COLO829 (cell line): ENCODE results near the gene ERC1.

Source experiments
- DNase-seq: peaks from one replicate; pipeline ENCODE4 v3.0.0; 2012; ENCODE audit warnings: low spot score

Gene ERC1

DNA sequence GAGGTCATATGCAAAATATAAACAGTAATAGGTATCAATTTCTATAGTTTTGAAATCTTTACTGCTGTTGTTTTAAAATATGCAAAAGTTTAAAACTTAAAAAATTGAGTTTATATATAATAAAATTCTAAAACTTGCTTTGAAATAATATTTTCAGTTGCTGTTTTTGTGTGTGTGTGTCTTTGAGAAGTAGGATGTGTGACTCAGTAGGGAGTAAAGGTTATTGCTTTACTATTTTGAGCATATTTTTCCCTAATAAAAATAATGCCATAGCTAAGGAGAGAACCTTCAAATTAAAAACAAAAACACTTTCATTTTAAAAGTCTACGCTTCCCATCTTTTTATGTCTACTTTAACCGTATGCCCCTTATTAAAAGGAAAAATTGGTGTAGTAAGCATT, 365.3 kb downstream of the ERC1 start:
- DNase-seq: no peak

DNA sequence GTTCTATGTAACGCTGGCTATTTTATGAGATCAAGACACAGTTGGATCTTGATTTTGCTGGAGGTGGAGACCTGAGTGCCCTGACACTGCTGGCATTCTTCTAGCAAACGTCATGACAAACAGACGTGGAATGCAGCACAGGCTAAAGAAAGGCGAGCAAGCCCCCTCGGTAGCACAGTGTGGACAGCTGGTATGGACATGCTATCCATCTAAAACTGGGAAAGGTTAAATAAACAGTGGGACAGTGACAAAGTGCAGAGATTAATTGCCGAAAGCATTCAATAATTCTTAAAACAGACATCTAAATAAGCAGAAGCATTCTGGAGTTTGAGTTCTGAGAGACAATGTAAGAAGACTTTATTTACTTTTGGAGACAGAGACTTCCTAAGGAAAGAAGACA, 366.1 kb downstream of the ERC1 start:
- DNase-seq: no peak

DNA sequence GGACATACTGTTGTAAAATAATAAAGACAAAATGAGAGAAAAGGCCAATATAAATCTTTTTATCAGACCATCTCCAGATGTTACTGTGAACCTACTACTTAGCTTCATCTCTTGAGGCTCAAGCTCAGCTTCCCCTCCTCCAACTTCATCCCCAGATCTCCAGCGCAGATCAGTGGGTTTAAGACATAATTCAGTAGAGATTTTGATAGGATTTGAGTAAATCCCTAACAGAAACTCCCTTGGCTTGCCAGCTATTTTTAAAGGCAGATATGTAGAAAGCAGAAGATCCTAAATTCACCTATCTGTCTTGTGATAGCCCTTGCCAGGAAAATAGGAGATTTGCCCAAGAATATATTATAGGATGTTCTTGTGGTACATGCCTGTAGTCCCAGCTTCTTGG, 366.7 kb downstream of the ERC1 start:
- DNase-seq: no peak

DNA sequence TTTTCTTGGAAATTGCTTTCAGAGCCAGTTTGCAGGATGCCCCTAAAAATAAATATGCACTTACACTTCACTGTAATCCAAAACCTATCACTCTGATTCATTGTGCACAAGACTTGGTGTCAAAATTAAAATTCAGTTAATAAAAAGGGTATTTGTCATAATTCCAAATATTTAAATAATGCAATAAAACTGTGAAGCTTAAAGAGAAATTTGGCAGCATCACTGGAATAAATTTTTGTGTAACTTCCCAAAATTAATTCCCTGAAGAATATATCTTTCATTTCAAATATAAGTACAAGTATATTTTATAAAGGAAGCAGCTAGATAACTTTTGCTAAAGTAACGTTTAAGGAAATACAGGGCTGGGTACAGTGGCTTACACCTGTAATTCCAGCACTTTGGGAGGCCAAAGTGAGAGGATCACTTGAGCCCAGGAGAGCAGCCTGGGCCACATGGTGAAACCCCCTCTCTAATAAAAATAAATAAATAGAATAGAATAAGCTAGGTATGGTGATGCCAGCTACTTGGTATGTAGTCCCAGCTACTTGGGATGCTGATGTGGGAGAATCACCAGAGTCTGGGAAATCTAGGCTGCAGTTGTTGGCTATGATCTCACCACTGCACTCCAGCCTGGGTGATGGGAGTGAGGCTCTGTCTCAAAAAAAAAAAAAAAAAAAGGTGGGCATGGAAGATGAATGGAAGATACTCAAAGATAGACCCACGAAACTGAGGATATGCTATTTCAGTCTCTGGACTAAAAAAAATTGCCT, 369.6 kb downstream of the ERC1 start:
- no peak for DNase-seq

DNA sequence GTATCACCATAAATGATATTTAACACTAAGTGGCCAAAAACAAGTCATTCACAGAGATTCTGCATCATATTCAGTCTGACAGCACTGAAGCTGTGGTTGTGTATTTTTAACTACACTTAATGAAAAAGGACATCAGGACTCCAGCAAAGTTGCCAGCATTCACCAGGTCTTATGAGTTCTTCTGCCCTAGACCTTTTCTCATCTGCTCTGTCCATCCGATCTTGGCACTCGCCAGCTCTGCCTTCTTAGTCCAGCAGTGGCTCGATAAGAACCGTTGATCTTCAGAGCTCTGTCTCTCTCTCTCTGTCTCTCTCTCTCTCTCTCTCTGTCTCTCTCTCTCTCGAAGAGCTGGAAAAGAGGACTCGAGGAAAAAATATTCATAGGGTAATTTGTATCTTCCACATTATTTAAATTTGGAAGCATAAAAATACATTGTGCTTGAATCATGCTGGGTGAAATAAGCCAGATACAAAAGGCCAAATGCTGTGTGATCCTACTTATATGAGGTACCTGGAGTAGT, 371.2 kb downstream of the ERC1 start:
- DNase-seq: no peak

DNA sequence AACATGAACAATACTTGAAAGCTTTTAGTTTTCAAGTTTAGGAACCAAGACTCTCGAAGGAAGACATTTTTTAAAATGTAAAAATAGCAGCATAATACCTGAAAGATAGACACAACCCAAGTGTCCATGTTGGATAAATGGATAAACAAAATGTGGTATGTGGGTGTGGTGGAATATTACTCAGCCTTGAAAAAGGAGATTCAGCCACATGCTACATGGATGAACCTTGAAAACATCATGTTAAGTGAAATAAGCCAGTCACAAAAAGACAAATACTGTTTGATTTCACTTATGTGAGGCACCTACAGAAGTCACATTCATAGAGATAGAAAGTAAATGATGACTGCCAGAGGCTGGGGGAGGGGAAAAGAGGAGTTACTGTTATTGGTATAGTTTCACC, 374.7 kb downstream of the ERC1 start:
- DNase-seq: no peak

DNA sequence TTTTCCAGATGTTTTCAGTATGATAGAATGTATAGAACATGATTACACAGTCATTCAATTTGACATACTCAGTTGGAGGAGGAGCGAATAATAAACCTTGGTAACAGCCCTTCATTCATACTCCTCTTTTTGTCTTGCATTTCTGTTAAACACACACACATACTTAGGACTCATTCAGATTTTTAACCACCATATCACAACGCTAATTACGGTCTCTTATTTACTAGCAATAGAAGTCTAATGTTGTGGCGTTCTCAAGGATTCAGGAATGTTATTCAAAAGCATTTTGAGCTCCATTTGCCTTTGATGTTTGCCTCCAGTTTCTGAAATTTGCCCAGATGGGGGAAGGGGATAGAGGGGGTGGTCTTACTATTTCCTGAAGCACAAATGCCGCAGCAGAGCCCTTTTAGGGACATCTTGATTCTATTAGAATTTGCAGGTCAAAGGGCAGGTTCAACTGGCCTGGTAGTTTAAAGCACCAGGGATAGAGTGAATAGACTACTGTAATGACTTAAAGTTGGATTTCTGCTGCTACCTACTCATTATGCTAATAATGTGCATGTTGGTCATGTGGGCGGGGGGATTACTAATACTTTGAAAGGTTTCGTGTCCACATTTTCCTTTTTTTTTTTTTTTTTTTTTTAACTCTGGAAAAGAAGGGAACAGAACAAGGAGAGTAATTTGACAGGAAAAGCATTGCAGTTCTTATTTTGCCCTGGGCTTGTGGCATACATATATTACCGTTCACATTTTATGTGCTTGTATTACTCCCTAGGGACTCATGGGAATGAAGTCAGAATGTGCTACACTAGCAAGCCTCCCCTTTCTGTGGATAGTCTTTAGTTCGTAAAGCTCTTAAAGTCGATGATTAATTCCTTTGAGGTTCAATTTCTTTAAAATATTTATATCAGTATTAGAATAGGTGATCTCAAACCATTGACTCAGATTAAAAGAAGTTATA, 376.6 kb downstream of the ERC1 start:
- DNase-seq: peak; percentile 88

DNA sequence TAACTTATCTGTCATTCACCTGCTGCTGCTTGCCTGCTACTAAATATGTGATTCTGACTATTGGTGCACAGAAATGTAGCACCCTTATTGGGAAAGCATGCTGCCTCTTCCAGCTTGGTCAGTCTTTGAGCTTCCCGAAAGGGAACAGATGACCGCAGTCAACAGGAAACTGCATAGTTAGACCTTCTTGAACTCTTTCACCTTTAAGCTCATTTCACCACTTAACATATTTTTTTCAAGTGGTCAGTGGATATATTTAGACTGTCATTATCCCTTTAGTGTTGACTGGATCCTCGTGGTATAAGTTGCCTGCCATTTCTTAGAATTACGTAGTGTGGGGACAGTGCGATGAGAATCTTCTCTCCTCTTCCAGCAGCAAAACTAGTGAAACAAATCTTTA, 378.4 kb downstream of the ERC1 start:
- no peak for DNase-seq

DNA sequence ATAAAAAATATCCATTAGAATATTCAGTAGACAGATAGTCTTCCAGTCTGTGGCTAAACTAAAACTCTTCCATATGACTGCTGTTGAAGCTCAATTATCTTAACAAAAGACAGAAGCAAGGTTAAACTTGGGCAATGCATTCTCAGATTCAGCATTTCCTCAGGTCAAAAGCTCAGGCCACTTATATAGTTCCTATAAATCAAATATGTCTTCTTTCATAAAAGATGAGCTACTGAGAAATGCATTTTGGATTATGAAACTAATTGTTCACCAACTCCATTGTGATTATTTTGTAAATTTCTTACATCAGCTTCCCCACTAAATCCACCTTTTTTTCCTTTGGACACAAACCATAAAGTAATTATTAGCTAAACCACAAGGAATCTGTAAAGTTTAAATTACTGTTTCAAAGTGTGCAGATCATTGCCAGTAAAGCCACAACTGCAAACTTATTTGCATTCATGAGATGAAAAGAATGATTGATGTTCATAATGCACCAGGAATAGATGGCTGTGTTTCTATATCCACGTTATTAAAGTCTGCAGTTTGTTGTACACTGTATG, 379.0 kb downstream of the ERC1 start:
- DNase-seq: no peak

DNA sequence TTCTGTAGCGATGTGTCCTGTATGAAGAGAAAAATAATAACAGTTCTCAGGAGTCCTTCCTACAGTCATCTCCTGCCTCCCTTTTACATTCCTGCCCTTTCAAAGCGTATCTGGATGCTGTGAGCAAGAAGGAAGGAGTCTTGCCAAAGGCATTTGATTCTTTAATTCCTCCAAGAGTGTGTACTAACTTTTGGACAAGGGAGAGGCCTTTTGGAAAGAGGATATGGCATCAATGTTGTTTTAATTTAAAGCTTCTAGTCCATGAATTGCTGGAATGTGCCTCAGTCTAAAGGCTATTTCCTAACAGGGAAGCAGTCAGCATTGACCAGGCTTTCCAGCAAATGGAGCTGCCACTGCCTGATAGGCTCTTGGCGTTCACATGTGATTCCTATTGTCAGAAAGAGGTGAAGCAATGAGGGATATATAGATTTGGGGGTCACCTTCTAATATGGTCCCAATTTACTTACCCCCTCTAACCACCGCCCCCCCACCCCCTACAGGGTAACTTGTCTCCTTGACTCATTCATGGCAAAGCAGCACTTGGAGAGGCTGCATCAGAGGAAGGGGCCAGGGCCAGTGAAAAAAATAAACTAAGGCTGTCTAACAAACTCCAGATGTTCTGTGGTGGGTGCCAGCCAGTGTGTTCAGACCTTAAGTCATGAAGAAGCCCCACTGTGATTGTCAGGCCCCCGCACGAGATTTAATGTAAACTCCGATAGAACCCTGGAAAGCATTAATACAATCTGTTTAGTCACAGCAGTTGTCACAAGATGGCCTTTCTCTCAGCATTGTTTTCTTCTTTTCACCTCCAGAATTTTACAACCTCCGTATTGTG, 383.1 kb downstream of the ERC1 start:
- no peak for DNase-seq

DNA sequence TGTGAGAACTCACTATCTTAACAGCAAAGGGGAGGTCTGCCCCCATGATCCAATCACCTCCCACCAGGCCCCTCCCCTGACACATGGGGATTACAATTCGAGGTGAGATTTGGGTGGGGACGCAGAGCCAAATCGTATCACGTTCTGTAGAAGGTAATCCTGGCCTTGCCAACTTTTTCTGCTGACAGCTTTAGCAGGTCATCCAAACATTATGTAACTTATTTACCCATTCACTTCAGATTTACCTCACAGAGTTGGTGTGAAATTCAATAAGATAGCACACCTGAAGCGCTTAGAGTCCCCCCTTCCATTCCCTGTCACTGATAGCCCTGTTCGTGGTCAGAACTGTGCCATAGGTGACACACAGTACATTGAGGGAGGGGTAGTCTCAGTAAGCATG, 384.3 kb downstream of the ERC1 start:
- no peak for DNase-seq

DNA sequence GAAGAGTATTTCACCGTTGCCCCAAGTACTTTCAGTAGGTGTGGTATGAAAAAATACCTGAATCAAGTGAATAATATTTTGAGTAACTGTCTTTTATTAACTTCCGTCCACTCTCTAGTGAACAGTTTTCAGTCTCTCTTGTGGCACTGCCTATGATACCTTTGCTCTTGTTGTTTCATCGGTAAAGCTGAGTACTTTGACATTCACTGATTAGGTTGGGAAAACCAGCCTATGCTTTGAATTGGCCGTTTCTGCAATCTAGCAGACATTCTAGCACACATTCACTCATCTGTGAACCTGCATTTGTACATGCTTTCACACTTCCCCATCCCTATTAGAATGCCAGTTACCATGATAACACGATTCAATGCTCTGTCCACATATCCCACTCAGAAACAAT, 386.1 kb downstream of the ERC1 start:
- no peak for DNase-seq

DNA sequence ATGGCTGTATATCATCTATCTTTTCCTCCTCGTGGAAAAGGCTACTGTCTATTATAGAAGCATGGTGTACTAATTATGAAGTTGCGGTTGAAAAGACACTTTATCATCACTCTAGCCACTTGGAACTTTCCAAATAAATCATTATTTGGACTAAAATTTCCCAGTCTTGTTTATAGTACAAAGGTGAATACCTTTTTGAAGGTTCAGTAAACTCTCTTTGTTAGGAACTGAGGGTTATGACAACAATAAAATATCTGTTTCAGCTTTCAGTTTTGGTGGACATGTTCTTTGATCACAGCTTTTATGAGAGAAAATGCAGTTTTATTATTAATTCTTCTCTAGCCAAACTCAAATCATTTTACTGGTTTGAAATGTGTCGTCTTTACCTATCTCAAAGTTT, 386.7 kb downstream of the ERC1 start:
- no peak for DNase-seq

DNA sequence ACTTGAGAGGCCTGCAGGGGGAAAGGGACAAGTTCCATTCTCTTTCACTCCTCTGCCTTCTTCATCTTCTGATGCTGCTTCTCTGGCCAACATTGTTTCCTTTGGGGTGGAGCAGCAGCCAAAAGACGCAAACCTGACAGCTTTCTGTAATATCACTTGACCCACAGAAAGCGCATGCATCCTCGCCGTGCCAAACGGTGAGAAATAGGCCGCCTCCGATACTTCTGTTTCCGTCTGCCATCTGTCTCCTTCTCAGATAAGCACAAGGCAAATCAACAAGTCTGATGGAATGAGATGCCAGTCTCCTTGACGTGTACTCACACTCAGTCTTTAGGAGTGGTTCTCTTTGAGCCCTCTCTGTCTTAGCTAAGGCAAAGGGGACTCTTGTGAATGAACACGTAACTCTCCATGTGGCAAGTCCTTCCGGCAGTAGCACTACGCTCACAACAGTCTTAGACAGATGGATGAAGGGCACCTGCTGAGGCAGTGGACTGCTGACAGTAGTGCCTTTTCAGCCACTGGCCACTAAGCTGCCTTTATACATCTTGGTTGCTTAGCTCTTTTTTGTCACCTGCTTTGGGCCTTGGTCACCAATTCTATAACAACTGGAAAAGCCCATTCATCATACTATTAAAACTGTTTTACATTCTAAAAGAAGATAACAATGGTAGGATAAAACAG, 389.3 kb downstream of the ERC1 start:
- no peak for DNase-seq

DNA sequence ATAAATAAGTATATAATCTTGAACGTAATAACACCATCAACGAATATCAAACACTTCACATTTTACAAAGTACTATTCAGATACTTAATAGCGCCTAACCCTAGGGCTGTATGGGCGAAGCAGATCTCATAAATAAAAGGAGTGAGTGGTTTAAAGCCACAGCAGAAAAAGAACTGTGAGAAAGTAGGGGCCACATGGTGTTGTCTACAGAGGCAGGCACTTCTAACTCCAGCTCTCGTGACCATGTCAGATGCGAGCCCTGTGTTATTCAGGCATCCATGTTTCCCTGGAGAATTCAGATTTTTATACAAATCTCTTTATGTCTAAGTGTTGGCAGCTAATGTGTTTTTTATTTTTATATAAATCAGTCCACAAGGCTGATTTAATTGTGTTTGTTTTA, 391.1 kb downstream of the ERC1 start:
- DNase-seq: no peak

DNA sequence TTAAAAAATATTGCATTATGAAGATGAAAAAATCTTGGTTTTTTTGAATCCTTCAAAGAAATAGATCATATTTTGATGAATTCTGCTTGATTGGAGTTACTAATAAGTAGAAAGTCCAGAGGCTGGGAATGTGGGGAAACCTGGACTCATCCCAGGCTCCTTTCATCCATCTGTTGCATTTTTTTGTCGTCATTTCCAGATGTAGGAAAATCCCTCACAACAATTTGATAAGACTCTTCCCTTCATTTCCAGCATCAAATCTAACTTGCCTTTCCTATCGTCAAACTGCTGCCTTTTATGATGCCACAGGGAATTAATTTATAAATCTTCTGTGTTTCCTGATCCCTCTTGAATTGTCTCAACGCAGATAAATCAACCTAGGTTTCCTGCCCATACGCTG, 391.8 kb downstream of the ERC1 start:
- no peak for DNase-seq

DNA sequence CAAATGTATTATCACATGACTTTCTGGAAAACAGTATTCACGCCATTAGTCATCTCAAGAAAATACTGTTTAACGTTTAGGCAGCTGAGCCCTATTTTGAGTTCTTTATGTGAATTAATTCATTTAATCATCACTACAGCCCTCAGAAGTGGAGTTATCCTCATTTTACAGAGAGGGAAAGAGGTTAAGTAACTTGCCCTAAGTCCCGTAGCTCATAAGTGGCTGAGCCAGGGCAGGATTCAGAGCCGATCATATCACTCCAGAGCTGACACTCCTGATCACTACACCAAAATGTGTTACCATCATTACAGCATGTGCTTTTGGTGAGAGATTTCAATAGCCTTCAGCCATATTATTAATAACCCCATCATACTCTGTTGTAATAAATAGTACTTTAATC, 392.7 kb downstream of the ERC1 start:
- no peak for DNase-seq

DNA sequence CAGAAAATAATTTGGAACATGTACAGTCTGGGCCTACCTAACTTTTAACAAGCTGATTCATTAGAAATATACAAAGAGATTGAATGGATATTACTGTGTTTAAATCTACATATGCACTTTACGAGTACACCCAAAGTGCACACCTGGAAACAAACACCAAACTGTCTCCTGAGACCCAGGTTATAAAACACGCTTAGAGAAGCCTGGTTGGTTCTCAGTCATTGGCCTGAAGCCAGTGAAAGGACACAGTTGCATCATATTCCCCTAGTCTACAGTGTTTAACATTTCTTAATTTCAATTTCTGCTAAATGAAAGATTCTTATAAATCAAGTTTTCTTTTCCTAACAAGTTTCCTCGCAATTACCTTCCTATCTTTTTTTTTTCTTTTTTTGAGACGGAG, 393.9 kb downstream of the ERC1 start:
- no peak for DNase-seq

DNA sequence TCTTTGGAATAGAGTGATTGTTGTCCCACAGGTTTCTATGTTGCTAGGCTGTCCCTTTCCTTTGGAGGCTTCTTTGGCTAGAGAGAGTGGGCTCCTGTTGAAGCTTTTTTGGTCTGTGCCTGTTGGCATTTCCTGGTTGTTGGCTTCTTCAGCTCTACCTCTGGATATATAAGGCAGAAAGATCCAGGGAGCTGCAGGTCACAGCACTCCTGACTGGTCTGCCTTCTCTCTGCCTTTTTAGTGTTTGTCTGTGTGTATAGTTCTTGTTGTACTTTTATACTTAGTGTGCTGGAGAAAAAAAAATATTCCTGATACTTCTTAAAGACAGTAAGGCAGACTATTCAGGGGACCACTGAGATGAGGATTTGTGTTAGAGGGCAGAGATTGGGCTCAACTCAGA, 400.7 kb downstream of the ERC1 start:
- DNase-seq: no peak

DNA sequence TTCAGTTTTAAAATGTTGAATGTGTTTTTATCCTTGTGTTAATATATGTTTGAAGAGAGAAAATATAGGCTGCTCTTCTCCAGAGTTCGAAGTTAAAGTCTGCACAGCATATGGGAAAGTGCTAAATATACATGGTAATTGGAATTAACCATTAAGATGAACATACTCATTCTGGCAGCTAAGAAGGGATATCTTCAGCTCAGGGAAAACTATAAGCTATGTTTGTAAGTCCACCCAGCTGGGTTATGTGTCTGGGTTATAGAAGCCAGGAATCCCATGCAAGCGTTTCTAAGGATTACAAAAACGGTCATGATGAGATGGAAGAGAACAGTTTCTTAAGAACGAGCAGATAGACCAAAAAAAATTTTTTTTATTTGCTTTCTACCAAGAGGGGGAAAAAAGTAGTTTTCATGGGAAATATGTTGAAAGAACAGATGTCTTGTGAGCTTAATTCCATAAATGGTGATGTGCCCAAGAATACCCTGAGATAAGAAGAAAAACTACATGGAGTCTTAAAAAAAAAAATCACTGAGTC, 404.5 kb downstream of the ERC1 start:
- no peak for DNase-seq

DNA sequence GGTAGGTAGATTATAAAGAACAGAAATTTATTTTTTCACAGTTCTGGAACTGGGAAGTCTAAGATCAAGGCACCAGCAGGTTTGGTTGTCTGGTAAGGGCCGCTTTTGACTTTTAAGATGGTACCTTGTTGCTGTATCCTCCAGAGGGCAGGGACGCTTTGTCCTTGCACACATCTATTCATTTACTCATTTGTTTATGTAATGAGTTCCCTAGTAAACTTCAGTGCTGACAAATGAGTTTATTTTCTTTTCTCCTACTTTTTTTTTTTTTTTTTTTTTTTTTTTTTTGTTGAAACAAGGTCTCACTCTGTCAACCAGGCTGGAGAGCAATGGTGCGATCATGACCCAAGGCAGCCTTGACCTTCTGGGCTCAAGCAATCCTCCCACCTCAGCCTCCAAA, 407.6 kb downstream of the ERC1 start:
- no peak for DNase-seq
